SK-N-SH (cell line): ENCODE results near the gene CCDC121. TPM values are rescaled to one million over a fixed set of nuclear protein-coding genes. Genes with fewer than 3 reads are reported as not detected.

Experiments used
- CTCF ChIA-PET: fragments of 300-600, 350-600 bp; formaldehyde crosslinking; extraction: SDS; loops from one replicate; lab custom pipeline; 2021; lab: Yijun Ruan, JAX
- POLR2A ChIA-PET: fragments of 350-600 bp; sonication (Branson Sonifier 250); formaldehyde crosslinking; extraction: SDS; loops from one replicate; lab custom pipeline; 2020; ENCODE audit warnings: antibody characterized with exemption, inconsistent platforms; lab: Yijun Ruan, JAX
- DNase-seq: peaks from one replicate; pipeline ENCODE4 v3.0.0; 2012
- H2AFZ ChIP-seq: fragments of 200-600 bp; sonication (generic); 2 replicates; pipeline ENCODE4 v1.8.1; 2016; ENCODE audit warnings: antibody characterized with exemption, mild to moderate bottlenecking, low read depth
- H3F3A ChIP-seq: fragments of 200-600 bp; sonication (generic); replicated peaks from 2 replicates; pipeline ENCODE3; 2016; ENCODE audit warnings: antibody characterized with exemption, mild to moderate bottlenecking; ENCODE audit not compliant: insufficient read depth
- H3K27ac ChIP-seq, 2 experiments: fragments of 200-500 bp in 1 of 2; fragments of 200-600 bp in 1 of 2; sonication (Bioruptor generic) in 1 of 2; sonication (generic), shearing (Covaris generic) in 1 of 2; 2 replicates each; pipeline versions ENCODE4 v1.5.1 to v1.6.1; 2014 to 2016; ENCODE audit warnings: low read depth in 2 of 2, inconsistent platforms in 1 of 2, low read length in 1 of 2, mild to moderate bottlenecking in 1 of 2, mixed read lengths in 1 of 2
- H3K27me3 ChIP-seq: fragments of 200-600 bp; sonication (generic), shearing (Covaris generic); 2 replicates; pipeline ENCODE4 v1.6.1; 2016; ENCODE audit warnings: mixed run types; ENCODE audit not compliant: insufficient read depth
- H3K36me3 ChIP-seq, 2 experiments: fragments of 200-500 bp in 1 of 2; fragments of 200-600 bp in 1 of 2; sonication (Bioruptor generic) in 1 of 2; sonication (generic) in 1 of 2; replicated peaks in 1 of 2; 2 replicates each; pipeline versions ENCODE3 to v1.5.1; 2014 to 2016; ENCODE audit warnings: low read length in 1 of 2, mild to moderate bottlenecking in 1 of 2; ENCODE audit not compliant: insufficient read depth in 2 of 2, control insufficient read depth in 1 of 2
- H3K4me1 ChIP-seq, 2 experiments: fragments of 200-500 bp in 1 of 2; fragments of 200-600 bp in 1 of 2; sonication (Bioruptor generic) in 1 of 2; sonication (generic), shearing (Covaris generic) in 1 of 2; 2 replicates each; pipeline versions ENCODE4 v1.5.1 to v1.6.1; 2014 to 2016; ENCODE audit warnings: low read depth in 1 of 2, low read length in 1 of 2, mixed run types in 1 of 2; ENCODE audit not compliant: insufficient read depth in 2 of 2, control insufficient read depth in 1 of 2
- H3K4me2 ChIP-seq: fragments of 200-600 bp; sonication (generic), shearing (Covaris generic); 2 replicates; pipeline ENCODE4 v1.6.1; 2017; ENCODE audit warnings: mixed run types
- H3K4me3 ChIP-seq, 2 experiments: fragments of 200-500 bp in 1 of 2; fragments of 200-600 bp in 1 of 2; sonication (Bioruptor generic) in 1 of 2; sonication (generic), shearing (Covaris generic) in 1 of 2; 2 replicates each; pipeline versions ENCODE4 v1.5.1 to v1.8.1; 2014 to 2016; ENCODE audit warnings: low read depth in 2 of 2, inconsistent platforms in 1 of 2, low read length in 1 of 2, mild to moderate bottlenecking in 1 of 2, mixed read lengths in 1 of 2, moderate library complexity in 1 of 2
- H3K79me2 ChIP-seq: fragments of 200-600 bp; sonication (generic); 2 replicates; pipeline ENCODE4 v1.8.1; 2017; ENCODE audit warnings: mild to moderate bottlenecking; ENCODE audit not compliant: insufficient read depth
- H3K9ac ChIP-seq: fragments of 200-600 bp; sonication (generic); 2 replicates; pipeline ENCODE4 v1.6.1; 2017; ENCODE audit warnings: mixed run types
- H3K9me2 ChIP-seq: fragments of 200-600 bp; sonication (generic); 2 replicates; pipeline ENCODE4 v1.6.1; 2017; ENCODE audit warnings: mixed run types
- H3K9me3 ChIP-seq: fragments of 200-600 bp; sonication (generic); 2 replicates; pipeline ENCODE4 v1.6.1; 2017; ENCODE audit warnings: mixed run types, mild to moderate bottlenecking, moderate library complexity
- H4K20me1 ChIP-seq: fragments of 200-600 bp; sonication (generic); 2 replicates; pipeline ENCODE4 v1.6.1; 2017; ENCODE audit warnings: mild to moderate bottlenecking, mixed run types; ENCODE audit not compliant: insufficient read depth
- ELF1 ChIP-seq: IDR thresholded peaks from 2 replicates; pipeline ENCODE4 v1.4.0; 2012
- EP300 ChIP-seq, 2 experiments: IDR thresholded peaks; 2 replicates each; pipeline versions ENCODE4 v1.4.0 to v1.6.1; 2012; ENCODE audit warnings: borderline replicate concordance in 1 of 2, low read depth in 1 of 2, low read length in 1 of 2
- EZH2phosphoT487 ChIP-seq: fragments of 200-600 bp; sonication (generic); IDR thresholded peaks from 2 replicates; pipeline ENCODE4 v1.6.1; 2017; ENCODE audit warnings: low read depth, mixed run types, mild to moderate bottlenecking, antibody characterized with exemption, moderate library complexity, borderline replicate concordance
- FOSL2 ChIP-seq: IDR thresholded peaks from 2 replicates; pipeline ENCODE4 v1.4.0; 2012; ENCODE audit warnings: low read depth, mild to moderate bottlenecking, moderate library complexity, borderline replicate concordance
- FOXJ3 ChIP-seq: sonication (generic); formaldehyde crosslinking; IDR thresholded peaks from 2 replicates; pipeline ENCODE4 v1.5.1; 2020; ENCODE audit warnings: mild to moderate bottlenecking, missing genetic modification reagents
- GATA2 ChIP-seq: sonication (generic); formaldehyde crosslinking; IDR thresholded peaks from 2 replicates; pipeline ENCODE4 v1.5.0; 2020; ENCODE audit warnings: mild to moderate bottlenecking, missing genetic modification reagents
- JUND ChIP-seq: IDR thresholded peaks from 2 replicates; pipeline ENCODE4 v1.4.0; 2012
- MAX ChIP-seq: IDR thresholded peaks from 2 replicates; pipeline ENCODE4 v1.4.0; 2012; ENCODE audit warnings: low read depth
- MEF2A ChIP-seq: IDR thresholded peaks from 2 replicates; pipeline ENCODE4 v1.4.0; 2012; ENCODE audit warnings: low read depth, borderline replicate concordance
- PBX3 ChIP-seq: IDR thresholded peaks from 2 replicates; pipeline ENCODE4; 2012
- POLR2AphosphoS5 ChIP-seq: IDR thresholded peaks from 2 replicates; pipeline ENCODE4 v1.6.1; 2012; ENCODE audit warnings: low read depth, low read length
- RFX5 ChIP-seq: IDR thresholded peaks from 2 replicates; pipeline ENCODE4 v1.6.1; 2012; ENCODE audit warnings: mild to moderate bottlenecking, improper control_type of control experiment, low read length
- SIN3A ChIP-seq: IDR thresholded peaks from 2 replicates; pipeline ENCODE4 v1.6.1; 2012; ENCODE audit warnings: low read depth, mild to moderate bottlenecking, low read length, moderate library complexity, borderline replicate concordance
- TAF1 ChIP-seq: IDR thresholded peaks from 2 replicates; pipeline ENCODE4 v1.6.1; 2012; ENCODE audit warnings: low read depth, mild to moderate bottlenecking, low read length, moderate library complexity, borderline replicate concordance
- TCF12 ChIP-seq: IDR thresholded peaks from 2 replicates; pipeline ENCODE4 v1.4.0; 2012
- USF1 ChIP-seq: IDR thresholded peaks from 2 replicates; pipeline ENCODE4 v1.4.0; 2012; ENCODE audit warnings: low read depth, borderline replicate concordance
- YY1 ChIP-seq: IDR thresholded peaks from 2 replicates; pipeline ENCODE4 v1.4.0; 2012; ENCODE audit warnings: low read depth, mild to moderate bottlenecking
- WGBS: methylation state at CpG from one replicate; pipeline ENCODE4 v1.1.6; 2017; ENCODE audit warnings: low lambda C conversion rate; 5-methylcytosine and 5-hydroxymethylcytosine counted together
- polyA plus RNA-seq, 3 experiments: library from polyadenylated mRNA; depleted of rRNA; stranded (reverse); fragments of >200 nt; gene quantifications; 2 replicates each; pipeline ENCODE4 v1.2.3, GENCODE V29; 2012
- TF ChIP-seq, protein P1 (sequence below): fragments of 150-350 bp; IDR thresholded peaks from 2 replicates; pipeline ENCODE4 v1.6.1; 2017; ENCODE audit warnings: antibody characterized with exemption, low read length, low read depth, borderline replicate concordance

Gene CCDC121
- polyA plus RNA-seq, 1 of the 3 experiments (the other 2 are of a cell fraction) = 2.3 TPM

GRCh38 chr2:27664154-27664574, 35.4 kb upstream of the CCDC121 start:
- ChIA-PET POLR2A (interaction anchor here (1.0 to 1.8 kb wide), 4 partner anchors 17 to 255 kb away, joined by 3 to 10 read pairs (median 6); partner anchors contain the start of genes NRBP1, PPM1G and ZNF512), CTCF (interaction anchor here (0.6 to 8.1 kb wide), 9 partner anchors 17 to 540 kb away, joined by 3 to 146 read pairs (median 4); no protein-coding TSS in a partner anchor)
- Histone ChIP-seq H3K4me1 (peaks cover 16 to 24% of the 10 kb centered on the region in 2 experiments; a peak in 3 of 4 replicates), H4K20me1 (no peaks in the 10 kb centered on the region), H3F3A (no peaks in the 10 kb centered on the region), H2AFZ (peak overlapping the region; percentile 93), H3K4me2 (peak overlapping the region; percentile 99), H3K9ac (peak overlapping the region; percentile 85), H3K9me2 (no peaks in the 10 kb centered on the region), H3K27ac (peak overlapping the region; percentile 92 to 100), H3K9me3 (no peaks in the 10 kb centered on the region), H3K79me2 (peaks cover 55% of the 10 kb centered on the region), H3K27me3 (no peaks in the 10 kb centered on the region), H3K4me3 (peak overlapping the region; percentile 91 to 99), H3K36me3 (peaks cover 41 to 51% of the 10 kb centered on the region in 2 experiments)
- WGBS = 4% methylated on average over 24 of the region's 28 CpGs
- TF ChIP-seq SIN3A (no peak), FOSL2 (no peak), GATA2 (no peak), RFX5 (no peak), USF1 (no peak), TCF12 (no peak), TAF1 (no peak), MAX (no peak), FOXJ3 (CRISPR knock-in tag) (no peak), JUND (no peak), YY1 (no peak), MEF2A (no peak), EZH2phosphoT487 (no peak), POLR2AphosphoS5 (no peak), PBX3 (no peak), EP300 (IDR thresholded peaks at IDR 0.05; ENCODE audit: borderline replicate concordance in 1 of 2, low read depth in 1 of 2, low read length in 1 of 2) (no peak), ELF1 (no peak)
- TF ChIP-seq, protein P1, sequence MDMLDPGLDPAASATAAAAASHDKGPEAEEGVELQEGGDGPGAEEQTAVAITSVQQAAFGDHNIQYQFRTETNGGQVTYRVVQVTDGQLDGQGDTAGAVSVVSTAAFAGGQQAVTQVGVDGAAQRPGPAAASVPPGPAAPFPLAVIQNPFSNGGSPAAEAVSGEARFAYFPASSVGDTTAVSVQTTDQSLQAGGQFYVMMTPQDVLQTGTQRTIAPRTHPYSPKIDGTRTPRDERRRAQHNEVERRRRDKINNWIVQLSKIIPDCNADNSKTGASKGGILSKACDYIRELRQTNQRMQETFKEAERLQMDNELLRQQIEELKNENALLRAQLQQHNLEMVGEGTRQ = no peak
- no peak for DNase-seq
